HepG2 (cell line): ENCODE measurements around the gene CAPZB. TPM values are rescaled to one million over a fixed set of nuclear protein-coding genes. Genes with fewer than 3 reads are reported as not detected.

Source experiments
- HNRNPH1 ChIP-seq: fragments of 200-400 bp; formaldehyde crosslinking; optimal IDR thresholded peaks from 2 replicates; pipeline ENCODE3; 2017; ENCODE audit warnings: mild to moderate bottlenecking, low read depth, low read length
- ISX ChIP-seq: sonication (generic); formaldehyde crosslinking; conservative IDR thresholded peaks from 2 replicates; pipeline ENCODE4 v1.5.0; 2020; ENCODE audit warnings: missing genetic modification reagents
- SP4 ChIP-seq: sonication (generic); formaldehyde crosslinking; IDR thresholded peaks from 2 replicates; pipeline ENCODE4 v1.8.1; 2023; ENCODE audit warnings: mild to moderate bottlenecking, missing genetic modification reagents
- TP53 ChIP-seq: sonication (generic); formaldehyde crosslinking; conservative IDR thresholded peaks from 2 replicates; pipeline ENCODE4 v1.4.0; 2020; ENCODE audit warnings: missing genetic modification reagents
- ZBTB7B ChIP-seq: sonication (generic); formaldehyde crosslinking; IDR thresholded peaks from 2 replicates; pipeline ENCODE4 v1.4.0; 2020; ENCODE audit warnings: missing genetic modification reagents
- ZNF12 ChIP-seq: sonication (generic); formaldehyde crosslinking; IDR thresholded peaks from 2 replicates; pipeline ENCODE4 v1.5.0; 2020; ENCODE audit warnings: missing genetic modification reagents
- ZNF709 ChIP-seq: sonication (generic); formaldehyde crosslinking; IDR thresholded peaks from 2 replicates; pipeline ENCODE4 v1.5.0; 2020; ENCODE audit warnings: mild to moderate bottlenecking, missing genetic modification reagents
- ZSCAN31 ChIP-seq: sonication (generic); formaldehyde crosslinking; IDR thresholded peaks from 2 replicates; pipeline ENCODE4 v1.5.0; 2020; ENCODE audit warnings: low read depth, mild to moderate bottlenecking, missing genetic modification reagents
- polyA plus RNA-seq, 8 experiments: library from polyadenylated mRNA; depleted of rRNA in 3 of 8; stranded (reverse) in 7 of 8; unstranded in 1 of 8; fragments of >200 nt; fragmentation: Illumina TruSeq in 4 of 8; extraction: Trizol in 4 of 8; gene quantifications; 2 replicates each; pipeline versions ENCODE4 v1.2.1 to v1.2.3, GENCODE V29; 2011 to 2016; ENCODE audit warnings: low read depth in 4 of 8, missing spikeins in 1 of 8, mixed read lengths in 1 of 8; ENCODE audit not compliant: insufficient read depth in 1 of 8
- total RNA-seq, 5 experiments: library from RNA; depleted of rRNA; stranded (reverse); fragments of >200 nt; fragmentation: Illumina TruSeq; extraction: Trizol; gene quantifications; 2 replicates each; pipeline ENCODE4 v1.2.3, GENCODE V29; 2016; ENCODE audit warnings: low read depth in 1 of 5
- TF ChIP-seq, protein P1 (sequence below): sonication (generic); formaldehyde crosslinking; IDR thresholded peaks from 2 replicates; pipeline ENCODE4 v1.5.1; 2020; ENCODE audit warnings: mild to moderate bottlenecking, missing genetic modification reagents, moderate library complexity
- TF ChIP-seq, protein P2 (sequence below): sonication (generic); formaldehyde crosslinking; IDR thresholded peaks from 2 replicates; pipeline ENCODE4 v1.4.0; 2020; ENCODE audit warnings: missing genetic modification reagents, borderline replicate concordance
- TF ChIP-seq, protein P3 (sequence below): sonication (generic); formaldehyde crosslinking; IDR thresholded peaks from 2 replicates; pipeline ENCODE4 v1.9.0; 2022; ENCODE audit warnings: missing genetic modification reagents, mild to moderate bottlenecking, borderline replicate concordance
- TF ChIP-seq, protein P4 (sequence below): sonication (generic); formaldehyde crosslinking; IDR thresholded peaks from 2 replicates; pipeline ENCODE4 v1.8.0; 2022; ENCODE audit warnings: mild to moderate bottlenecking, missing genetic modification reagents, moderate library complexity
- TF ChIP-seq, protein P5 (sequence below): sonication (generic); formaldehyde crosslinking; IDR thresholded peaks from 2 replicates; pipeline ENCODE4 v1.8.0; 2022; ENCODE audit warnings: mild to moderate bottlenecking, missing genetic modification reagents; ENCODE audit not compliant: insufficient replicate concordance
- TF ChIP-seq, protein P6 (sequence below): IDR thresholded peaks from 2 replicates; pipeline ENCODE4 v1.6.1; 2012; ENCODE audit warnings: low read depth, low read length, improper control_type of control experiment

The CAPZB gene
- total and polyA plus RNA-seq, 2 of the 13 experiments (the other 11 are each of a cell fraction or from before 2014, with no cell fraction given), result 58.9 to 76.9 TPM

DNA sequence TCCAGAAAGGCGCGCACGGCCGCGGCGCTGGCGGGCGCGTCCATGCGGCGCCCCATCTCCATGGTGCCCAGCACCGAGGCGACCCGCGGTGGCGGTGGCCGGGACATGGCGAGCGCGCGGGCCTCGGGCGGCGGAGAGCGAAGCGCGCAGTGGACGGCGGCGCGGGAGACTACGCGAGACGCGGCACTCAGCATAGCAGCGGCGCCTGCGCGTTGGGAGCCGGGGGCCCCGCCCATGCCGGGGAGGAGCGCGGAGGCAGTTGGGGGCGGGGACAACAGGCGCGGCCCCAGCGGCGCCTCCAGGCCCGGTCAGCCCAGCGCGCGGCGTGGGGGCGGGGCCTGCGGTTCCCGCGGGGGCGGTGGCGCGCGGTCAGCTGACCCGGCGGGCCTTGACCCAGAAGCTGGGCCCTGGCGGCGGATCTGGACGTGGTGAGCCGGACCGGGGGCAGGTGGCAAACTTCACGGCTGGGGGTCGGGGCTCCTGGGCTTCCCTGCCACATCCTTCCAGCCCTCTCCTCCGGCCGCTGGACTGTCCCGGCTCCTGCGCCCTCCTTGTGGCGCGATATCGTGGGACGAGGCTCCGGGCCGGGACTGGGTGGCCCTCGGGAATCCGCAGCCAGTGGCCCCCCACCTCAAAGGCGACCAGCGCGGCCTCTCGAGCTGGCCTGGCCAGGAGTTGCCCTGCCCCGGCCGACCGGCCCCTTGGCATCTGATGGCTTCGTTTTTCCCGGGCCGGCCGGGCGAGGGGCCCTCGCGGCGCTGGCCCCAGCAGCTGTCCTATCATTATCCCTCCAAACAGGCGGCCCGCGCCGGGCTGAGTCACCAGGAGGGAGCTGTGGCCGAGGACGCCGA, 173.2 kb downstream of the CAPZB start, which contains the start of the genes AKR7A2 and SLC66A1 (continued):
- TF ChIP-seq, protein P1, sequence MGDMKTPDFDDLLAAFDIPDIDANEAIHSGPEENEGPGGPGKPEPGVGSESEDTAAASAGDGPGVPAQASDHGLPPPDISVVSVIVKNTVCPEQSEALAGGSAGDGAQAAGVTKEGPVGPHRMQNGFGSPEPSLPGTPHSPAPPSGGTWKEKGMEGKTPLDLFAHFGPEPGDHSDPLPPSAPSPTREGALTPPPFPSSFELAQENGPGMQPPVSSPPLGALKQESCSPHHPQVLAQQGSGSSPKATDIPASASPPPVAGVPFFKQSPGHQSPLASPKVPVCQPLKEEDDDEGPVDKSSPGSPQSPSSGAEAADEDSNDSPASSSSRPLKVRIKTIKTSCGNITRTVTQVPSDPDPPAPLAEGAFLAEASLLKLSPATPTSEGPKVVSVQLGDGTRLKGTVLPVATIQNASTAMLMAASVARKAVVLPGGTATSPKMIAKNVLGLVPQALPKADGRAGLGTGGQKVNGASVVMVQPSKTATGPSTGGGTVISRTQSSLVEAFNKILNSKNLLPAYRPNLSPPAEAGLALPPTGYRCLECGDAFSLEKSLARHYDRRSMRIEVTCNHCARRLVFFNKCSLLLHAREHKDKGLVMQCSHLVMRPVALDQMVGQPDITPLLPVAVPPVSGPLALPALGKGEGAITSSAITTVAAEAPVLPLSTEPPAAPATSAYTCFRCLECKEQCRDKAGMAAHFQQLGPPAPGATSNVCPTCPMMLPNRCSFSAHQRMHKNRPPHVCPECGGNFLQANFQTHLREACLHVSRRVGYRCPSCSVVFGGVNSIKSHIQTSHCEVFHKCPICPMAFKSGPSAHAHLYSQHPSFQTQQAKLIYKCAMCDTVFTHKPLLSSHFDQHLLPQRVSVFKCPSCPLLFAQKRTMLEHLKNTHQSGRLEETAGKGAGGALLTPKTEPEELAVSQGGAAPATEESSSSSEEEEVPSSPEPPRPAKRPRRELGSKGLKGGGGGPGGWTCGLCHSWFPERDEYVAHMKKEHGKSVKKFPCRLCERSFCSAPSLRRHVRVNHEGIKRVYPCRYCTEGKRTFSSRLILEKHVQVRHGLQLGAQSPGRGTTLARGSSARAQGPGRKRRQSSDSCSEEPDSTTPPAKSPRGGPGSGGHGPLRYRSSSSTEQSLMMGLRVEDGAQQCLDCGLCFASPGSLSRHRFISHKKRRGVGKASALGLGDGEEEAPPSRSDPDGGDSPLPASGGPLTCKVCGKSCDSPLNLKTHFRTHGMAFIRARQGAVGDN, result peak; percentile 90
- TF ChIP-seq, protein P2, sequence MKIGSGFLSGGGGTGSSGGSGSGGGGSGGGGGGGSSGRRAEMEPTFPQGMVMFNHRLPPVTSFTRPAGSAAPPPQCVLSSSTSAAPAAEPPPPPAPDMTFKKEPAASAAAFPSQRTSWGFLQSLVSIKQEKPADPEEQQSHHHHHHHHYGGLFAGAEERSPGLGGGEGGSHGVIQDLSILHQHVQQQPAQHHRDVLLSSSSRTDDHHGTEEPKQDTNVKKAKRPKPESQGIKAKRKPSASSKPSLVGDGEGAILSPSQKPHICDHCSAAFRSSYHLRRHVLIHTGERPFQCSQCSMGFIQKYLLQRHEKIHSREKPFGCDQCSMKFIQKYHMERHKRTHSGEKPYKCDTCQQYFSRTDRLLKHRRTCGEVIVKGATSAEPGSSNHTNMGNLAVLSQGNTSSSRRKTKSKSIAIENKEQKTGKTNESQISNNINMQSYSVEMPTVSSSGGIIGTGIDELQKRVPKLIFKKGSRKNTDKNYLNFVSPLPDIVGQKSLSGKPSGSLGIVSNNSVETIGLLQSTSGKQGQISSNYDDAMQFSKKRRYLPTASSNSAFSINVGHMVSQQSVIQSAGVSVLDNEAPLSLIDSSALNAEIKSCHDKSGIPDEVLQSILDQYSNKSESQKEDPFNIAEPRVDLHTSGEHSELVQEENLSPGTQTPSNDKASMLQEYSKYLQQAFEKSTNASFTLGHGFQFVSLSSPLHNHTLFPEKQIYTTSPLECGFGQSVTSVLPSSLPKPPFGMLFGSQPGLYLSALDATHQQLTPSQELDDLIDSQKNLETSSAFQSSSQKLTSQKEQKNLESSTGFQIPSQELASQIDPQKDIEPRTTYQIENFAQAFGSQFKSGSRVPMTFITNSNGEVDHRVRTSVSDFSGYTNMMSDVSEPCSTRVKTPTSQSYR (CRISPR knock-in tag), result no peak; the same call in none of the 2 replicates
- TF ChIP-seq, protein P3, sequence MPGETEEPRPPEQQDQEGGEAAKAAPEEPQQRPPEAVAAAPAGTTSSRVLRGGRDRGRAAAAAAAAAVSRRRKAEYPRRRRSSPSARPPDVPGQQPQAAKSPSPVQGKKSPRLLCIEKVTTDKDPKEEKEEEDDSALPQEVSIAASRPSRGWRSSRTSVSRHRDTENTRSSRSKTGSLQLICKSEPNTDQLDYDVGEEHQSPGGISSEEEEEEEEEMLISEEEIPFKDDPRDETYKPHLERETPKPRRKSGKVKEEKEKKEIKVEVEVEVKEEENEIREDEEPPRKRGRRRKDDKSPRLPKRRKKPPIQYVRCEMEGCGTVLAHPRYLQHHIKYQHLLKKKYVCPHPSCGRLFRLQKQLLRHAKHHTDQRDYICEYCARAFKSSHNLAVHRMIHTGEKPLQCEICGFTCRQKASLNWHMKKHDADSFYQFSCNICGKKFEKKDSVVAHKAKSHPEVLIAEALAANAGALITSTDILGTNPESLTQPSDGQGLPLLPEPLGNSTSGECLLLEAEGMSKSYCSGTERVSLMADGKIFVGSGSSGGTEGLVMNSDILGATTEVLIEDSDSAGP, result peak; percentile 39; the same call in 1 of the 2 replicates
- TF ChIP-seq, protein P4, sequence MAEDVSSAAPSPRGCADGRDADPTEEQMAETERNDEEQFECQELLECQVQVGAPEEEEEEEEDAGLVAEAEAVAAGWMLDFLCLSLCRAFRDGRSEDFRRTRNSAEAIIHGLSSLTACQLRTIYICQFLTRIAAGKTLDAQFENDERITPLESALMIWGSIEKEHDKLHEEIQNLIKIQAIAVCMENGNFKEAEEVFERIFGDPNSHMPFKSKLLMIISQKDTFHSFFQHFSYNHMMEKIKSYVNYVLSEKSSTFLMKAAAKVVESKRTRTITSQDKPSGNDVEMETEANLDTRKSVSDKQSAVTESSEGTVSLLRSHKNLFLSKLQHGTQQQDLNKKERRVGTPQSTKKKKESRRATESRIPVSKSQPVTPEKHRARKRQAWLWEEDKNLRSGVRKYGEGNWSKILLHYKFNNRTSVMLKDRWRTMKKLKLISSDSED (CRISPR knock-in tag), result no peak
- TF ChIP-seq, protein P5, sequence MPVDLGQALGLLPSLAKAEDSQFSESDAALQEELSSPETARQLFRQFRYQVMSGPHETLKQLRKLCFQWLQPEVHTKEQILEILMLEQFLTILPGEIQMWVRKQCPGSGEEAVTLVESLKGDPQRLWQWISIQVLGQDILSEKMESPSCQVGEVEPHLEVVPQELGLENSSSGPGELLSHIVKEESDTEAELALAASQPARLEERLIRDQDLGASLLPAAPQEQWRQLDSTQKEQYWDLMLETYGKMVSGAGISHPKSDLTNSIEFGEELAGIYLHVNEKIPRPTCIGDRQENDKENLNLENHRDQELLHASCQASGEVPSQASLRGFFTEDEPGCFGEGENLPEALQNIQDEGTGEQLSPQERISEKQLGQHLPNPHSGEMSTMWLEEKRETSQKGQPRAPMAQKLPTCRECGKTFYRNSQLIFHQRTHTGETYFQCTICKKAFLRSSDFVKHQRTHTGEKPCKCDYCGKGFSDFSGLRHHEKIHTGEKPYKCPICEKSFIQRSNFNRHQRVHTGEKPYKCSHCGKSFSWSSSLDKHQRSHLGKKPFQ (CRISPR knock-in tag), result peak; percentile 60
- no peak for TF ChIP-seq ISX (CRISPR knock-in tag)
- TF ChIP-seq ZSCAN31 (CRISPR knock-in tag), result no peak; the same call in 1 of the 2 replicates
- TF ChIP-seq SP4 (CRISPR knock-in tag), result peak; percentile 88; the same call in 1 of the 2 replicates
- 0 out of 2 replicates have a peak, but pooled peaks have one; percentile 57 for TF ChIP-seq TP53 (CRISPR knock-in tag)
- TF ChIP-seq, protein P6, sequence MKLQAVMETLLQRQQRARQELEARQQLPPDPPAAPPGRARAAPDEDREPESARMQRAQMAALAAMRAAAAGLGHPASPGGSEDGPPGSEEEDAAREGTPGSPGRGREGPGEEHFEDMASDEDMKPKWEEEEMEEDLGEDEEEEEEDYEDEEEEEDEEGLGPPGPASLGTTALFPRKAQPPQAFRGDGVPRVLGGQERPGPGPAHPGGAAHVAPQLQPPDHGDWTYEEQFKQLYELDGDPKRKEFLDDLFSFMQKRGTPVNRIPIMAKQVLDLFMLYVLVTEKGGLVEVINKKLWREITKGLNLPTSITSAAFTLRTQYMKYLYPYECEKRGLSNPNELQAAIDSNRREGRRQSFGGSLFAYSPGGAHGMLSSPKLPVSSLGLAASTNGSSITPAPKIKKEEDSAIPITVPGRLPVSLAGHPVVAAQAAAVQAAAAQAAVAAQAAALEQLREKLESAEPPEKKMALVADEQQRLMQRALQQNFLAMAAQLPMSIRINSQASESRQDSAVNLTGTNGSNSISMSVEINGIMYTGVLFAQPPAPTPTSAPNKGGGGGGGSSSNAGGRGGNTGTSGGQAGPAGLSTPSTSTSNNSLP, result no peak
- TF ChIP-seq HNRNPH1, result no peak
- no peak for TF ChIP-seq ZNF12 (CRISPR knock-in tag)
- no peak for TF ChIP-seq ZBTB7B
- no peak for TF ChIP-seq ZNF709 (CRISPR knock-in tag)
